Tongue (tissue), 2 donors: ENCODE measurements around the gene TADA1. TPM values are rescaled to one million over a fixed set of nuclear protein-coding genes. Genes with fewer than 3 reads are reported as not detected.

Experiments used
- DNase-seq: peaks from one replicate; pipeline ENCODE4 v3.0.0-alpha.2; 2015
- total RNA-seq: library from RNA; depleted of rRNA; stranded (reverse); fragments of >200 nt; gene quantifications from one replicate; pipeline ENCODE4 v1.2.3, GENCODE V29; 2014

Gene TADA1
- 19.4 TPM for total RNA-seq

DNA sequence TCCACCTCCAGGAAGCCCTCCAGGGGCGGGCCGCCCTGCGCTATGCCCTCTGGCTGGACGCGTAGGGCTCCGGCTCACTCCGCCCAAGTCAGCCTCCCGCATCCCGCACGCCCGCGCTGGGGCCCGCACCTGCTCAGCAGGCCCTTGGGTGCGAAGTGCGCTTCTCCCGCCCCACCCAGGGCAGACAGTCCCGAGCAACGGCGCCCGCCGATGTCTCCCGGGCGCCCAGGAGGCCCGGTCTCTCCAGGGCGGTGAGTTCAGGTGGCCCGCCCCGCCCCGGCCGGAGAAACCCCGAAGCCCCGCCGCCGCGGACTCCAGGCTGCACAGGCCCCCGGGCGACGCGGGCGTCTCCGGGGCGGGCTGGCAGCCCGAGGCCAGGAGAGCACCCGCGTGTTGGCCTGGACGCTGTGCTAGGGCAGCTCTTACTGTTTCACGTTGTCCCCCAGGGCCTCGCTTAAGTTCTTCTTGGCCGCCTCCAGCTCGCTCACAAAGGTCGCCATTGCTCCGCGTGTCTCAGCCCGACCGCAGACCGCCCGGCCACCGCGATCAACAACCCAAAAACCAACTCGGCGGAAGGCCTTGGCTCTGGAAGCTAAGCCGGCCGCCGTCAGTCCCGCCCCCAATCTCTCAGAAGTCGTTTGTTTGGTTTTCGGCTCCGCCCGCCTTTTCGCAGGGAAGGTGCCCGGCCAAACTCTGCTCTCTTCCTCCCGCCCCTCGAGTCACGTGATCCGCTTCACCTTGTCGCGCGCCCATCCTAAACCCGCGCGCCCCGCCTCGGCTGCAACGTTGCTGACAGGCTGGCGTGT is at the start of gene TADA1:
Gene TADA1, minus strand, starts transcription at position 531 of the 806 bp plus-strand sequence. Its CDS starts 31 bp downstream, at position 500.
- DNase-seq: peak; percentile 99

DNA sequence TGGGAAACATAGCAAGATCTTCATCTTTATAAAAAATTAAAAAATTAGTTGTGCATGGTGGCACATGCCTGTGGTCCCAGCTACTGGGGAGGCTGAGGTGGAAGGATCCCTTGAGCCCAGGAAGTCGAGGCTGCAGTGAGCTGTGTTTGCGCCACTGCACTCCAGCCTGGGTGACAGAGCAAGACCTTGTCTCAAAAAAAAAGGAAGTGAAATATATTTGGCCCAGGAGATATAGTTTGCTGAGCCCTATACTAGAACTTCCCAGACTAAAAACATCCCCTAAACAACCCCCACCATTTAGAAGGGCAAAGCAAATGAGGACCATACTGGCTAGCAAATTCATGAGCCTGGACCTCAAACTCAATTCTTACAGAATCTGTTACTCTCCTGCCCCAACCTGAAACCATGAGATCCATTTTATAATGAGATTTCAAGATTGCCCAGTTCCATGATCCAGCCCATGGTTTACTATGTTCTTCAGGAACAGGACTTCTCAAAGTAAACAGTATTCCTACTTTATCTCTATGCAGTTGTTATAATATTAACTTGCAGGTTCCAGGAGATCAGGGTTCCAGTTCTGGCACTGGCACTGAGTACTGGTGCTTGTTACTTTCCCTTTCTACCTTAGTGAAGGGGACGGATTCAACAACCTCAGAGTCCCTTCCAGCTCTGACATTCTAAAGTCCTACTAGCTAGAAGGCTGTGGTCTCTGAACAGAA is 48.9 kb upstream of the TADA1 start:
- DNase-seq: no peak

DNA sequence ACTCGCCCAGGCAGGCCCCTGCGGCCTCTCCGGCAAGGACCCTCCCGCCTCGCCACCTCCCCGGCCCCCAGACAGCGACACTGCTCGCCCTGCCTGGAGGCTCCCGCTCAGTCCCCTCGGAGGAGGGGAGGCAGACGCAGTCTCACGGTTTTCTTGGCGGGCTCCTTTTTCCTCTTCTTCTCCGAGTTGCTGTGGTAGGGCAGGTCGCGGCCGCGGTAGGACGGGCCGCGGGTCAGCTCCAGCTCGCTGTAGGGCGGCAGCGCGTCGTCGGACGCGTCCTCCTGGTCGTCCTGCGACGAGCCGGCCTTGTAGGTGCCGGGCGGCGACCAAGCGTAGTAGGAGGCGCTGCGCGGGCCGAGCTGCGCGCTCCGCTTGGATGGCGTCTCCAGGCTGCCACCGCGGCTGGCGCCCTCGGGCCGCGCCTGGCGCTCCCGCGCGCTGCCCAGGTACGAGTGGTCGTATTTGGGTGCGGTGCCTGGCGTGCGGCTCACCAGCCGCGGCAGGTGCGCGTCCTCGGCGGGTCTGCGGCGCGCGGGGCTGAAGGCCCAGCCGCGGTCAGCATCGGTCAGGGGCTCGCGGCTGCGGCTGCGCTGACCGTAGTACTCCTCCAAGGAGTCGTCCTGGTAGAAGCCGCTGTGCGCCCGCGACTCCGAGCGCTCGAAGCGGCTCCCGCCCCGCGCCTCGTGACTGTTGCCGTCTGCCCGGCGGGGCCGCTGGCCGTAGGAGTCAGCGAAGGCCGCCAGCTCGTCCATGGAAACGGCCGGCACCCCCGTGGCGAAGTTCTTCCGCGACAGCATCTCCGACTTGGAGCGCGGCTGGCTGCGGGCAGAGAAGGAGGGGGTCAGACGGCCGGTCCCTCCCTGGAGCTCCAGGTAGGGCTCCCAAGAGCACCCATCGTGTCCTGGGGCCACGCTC is 44.8 kb upstream of the TADA1 start:
- DNase-seq: peak; percentile 31

DNA sequence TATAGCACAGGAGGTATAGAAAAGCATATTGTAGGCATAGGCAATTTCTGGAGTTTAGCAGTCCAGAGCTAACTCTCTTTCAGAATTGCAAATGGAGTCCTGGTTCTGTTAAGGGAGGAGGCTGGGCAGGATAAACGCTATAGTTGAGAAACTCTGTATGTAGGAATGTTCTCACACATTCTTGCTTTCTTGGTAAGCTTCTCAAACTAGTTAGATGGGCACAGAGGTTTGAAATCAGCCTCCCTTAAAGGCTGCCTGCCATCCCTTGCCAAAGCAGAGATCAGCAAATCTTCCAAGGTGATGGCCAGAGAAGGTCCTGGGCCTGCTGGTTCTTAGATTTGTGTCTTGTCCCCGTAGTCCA is 42.9 kb upstream of the TADA1 start:
- no peak for DNase-seq

DNA sequence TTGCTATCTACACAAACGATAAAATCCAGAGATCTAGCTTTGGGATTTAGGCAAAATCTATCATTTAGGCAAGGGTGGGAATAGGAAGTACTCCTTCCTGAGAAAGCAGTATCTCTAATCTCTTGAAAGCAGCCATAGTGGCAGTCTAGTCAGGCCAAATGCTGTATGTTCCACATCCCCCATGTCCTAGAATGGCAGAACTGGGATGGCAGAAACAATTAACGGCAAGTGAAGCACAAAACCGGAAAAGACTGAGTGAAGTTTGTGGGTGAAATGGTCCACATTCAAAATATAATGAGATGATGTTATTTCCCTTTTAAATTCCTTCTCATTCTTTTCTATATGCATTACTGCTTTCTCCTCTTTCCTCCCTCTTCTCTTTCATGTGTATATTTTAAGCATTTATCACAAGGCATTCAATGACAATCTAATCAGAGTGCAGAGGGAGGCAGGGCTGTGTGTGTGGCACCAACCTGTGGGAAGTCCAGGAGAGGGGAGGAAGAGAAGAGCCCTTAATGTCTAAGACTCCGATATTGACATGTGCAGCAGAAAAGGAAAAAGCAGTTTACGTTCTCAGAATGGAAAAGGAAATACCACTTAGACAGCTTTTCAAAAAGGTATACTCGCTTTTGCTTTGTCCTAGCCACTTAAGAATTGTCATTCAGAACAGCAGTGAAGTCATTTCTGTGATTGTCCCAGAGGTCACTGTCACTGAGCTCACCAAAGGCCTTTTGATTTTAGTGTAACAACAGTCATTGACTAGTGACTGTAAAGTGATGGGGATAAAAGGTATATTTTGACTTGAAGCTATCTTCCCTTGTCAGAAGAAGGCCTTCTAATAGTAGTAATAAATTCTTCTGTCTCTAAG is 42.3 kb upstream of the TADA1 start:
- no peak for DNase-seq

DNA sequence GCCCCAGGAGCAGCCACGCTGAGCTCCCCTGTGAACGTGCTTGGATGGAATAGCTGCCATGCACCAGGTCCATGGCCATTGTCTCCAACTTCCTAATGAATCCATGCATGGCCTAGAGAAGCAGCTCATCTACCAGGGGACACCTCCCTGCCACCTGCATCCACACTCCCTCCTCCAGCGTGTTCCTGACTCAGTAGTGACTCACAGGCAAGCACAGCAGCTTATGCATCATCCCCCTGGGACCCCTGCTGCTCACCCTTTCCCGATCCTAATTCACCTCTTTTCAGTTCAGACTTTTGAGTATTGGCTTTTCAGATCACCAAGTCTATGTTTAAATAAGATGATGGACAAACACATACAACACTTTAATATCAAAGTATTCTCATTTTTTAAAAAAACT is 39.9 kb upstream of the TADA1 start:
- DNase-seq: no peak

DNA sequence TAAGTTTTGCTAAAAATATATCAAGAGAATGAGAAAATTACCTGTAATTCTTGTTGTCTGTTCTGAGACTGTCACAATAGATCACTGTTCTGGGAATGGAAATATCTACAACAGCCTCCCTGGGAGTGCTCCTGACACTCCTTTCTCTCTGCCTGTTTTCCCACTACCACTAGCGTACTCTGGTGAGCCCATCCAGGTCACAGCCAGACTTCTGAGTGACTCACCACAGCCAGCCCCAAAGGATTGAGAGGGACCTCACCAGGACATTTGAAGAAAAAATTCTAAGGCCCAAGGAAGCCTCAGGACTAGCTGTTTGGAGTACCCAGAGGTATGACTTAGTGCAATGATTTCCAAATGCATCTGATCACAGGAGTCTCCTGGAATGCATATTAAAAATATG is 39.0 kb upstream of the TADA1 start:
- no peak for DNase-seq

DNA sequence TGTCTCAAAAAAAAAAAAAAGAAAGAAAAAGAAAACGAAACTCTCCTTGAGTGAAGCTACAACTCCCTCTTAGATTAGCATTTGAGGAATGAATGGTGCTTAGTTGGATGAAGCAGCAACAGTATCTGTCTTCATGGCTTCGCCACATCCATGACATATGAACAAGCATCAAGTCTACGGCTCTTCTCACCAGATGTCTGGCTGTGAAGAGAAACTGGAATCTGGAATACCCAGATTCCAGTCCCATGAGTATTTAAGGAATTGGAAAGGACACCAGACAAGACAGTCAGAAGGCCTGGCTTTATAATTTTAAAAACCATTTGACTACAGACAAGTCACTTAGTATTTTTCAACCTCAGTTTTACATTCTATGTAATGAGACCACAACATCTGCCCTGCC is 38.0 kb upstream of the TADA1 start:
- no peak for DNase-seq

- no peak for DNase-seq
Observed at GRCh38 chr1:166911624-166912023, 35.6 kb upstream of the TADA1 start.

DNA sequence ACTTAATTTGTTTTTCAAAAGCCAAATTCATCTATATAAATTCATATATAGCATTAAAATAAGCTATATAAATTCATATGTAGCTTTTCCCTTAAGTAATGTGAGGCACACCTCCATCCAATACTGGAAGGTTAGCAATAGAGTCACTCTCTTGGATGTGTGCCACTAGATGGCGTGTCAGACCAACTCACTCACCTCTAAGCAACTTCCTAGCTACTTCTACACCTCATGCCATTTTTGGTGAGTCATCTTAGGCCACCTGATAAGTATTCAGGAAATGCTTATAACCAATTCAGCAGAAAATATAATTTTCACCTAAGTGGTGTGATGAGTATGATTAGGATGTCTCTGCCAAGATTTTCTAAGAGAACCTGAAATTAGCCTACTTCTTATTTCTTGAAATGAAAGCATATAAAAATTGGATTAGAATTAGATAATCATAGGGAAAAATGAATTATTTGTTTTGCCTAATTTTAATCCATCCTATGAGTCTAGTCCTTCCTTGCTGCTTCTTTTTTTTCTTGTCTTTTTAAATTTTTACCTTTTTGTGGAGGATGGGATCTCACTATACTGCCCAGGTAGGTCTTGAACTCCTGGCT is 34.4 kb upstream of the TADA1 start:
- peak; percentile 86 for DNase-seq

DNA sequence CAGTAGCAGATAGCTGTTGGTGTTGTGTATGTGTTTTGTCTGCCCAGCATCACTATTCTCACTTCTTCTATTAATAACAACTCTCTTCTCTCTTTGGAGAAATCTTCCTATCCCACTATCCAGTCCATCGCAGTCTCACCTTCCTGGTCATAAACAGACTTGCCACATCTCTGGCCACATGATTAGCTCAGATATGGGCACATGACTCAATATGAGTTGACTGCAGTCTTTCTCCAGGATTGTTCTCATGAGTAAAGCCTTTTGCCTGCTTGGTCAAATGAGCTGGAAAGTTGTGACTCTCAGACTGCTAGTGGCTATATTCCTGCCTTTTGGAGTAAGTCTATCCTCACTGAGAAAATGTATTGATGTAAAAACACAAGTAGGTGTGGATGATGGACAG is 32.9 kb upstream of the TADA1 start:
- DNase-seq: no peak

- DNase-seq: no peak
Observed at GRCh38 chr1:166907763-166908162, 31.7 kb upstream of the TADA1 start.

DNA sequence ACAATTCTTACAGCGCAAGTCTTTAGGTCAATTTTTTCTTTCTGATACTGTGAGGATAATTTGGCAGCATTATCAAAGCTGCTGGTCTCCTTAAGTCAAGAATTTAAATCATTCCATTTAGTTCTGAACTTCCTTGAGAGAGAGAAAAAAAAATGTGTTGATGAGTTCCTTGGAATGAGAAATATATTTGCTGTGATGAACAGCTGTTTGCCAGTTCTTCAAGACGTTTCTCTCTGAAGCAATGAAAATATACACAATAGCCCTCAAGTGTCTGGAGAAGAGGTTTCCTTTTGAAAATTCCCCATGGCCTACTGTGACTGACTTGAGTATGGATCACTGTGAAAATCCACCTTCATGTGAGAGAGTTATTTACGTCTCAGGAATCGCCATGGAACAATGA is 31.0 kb upstream of the TADA1 start:
- DNase-seq: no peak

- DNase-seq: no peak
Observed at GRCh38 chr1:166906647-166907046, 30.6 kb upstream of the TADA1 start.

DNA sequence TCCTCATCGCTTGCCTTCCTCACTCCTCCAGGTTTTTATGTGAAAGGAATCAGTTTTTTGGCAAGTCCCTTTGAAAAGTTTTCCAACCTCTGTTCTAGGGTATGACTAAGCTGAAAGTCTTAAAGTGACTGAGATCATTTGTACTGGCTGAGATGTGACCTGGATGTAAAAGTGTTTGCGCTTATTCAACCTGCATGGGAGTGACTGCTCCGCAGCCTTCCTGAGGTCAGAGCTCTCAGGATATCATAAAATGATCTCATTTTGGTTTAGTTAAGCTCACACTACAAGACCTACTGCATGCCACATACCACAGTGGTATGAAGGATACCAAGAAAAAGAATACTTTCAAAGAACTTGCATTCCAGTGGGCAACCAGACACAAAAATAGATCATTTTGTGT is 29.8 kb upstream of the TADA1 start:
- peak; percentile 47 for DNase-seq

- peak; percentile 92 for DNase-seq
Observed at GRCh38 chr1:166905136-166905535, 29.1 kb upstream of the TADA1 start.

DNA sequence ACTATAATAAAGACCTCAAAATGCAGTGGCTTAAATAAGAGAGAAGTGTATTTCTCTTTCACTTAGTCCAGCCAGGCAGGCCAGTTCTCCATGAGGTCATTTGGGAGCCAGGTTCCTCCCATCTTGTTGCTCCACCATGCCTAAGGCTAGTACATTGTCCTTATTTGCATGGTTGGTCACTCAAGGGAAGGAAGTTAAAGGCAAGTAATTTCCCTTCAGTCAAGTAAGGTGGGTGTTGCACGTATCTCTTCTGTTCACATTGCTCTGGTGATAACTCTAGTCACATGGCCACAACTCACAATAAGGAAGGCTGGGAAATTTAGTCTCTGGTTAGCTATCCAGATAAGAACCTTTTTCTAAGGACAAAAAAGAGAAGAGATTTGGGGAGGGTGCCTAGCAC is 27.2 kb upstream of the TADA1 start:
- DNase-seq: no peak

DNA sequence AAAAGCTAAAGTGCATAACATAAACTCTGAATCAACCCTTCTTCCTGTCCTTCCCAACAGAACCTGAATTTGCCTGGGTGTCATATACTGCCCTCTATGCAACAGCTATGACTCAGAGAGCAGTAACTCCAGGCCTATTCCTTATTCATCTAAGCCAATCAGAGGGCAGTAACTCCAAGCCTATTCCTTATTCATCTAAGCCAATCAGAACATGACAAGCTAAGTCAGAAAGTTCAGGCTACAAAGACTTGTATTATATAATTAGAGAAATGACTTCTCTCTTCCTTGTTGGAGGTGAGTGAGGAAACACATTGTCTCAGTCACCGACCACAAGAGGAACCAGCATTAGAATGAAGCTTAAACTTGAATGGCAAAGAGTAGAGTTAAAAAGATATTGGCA is 26.2 kb upstream of the TADA1 start:
- DNase-seq: no peak

DNA sequence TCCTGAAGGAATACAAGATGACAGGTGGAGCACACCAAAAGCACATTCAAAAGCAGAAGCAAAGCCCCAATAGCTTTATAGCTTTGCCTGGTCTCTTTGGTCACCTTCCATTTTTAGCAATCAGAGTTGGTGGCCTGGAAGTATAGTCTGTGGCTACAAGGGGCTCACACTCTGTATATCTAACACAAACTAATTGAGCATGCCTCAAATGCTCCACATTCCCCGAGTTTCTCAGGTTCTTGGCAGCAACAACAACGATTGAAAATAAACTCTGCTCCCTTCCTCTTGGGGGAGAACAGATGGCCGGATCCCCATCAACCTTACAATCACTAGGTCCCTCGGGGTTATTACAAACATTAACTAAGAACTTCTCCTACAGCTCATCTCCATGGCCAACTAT is 24.9 kb upstream of the TADA1 start:
- DNase-seq: peak; percentile 41

DNA sequence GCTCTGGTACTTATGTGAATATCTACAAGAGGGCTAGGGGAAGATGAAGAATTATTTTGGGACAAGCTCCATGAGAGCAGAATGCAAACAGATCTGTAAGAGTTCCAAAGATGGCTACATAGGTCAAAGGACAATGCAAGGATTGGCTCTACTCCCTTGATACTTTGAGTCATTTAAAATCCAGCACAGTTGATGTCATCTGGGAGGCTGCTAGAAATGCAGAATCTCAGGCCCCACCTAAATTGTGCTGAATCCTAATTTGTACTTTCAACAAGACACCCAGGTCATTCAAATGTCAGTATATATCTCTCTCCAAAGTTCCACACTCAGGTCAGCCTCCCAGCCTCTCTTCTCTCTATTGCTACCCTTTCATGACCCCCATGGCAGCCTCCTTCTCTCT is 23.7 kb upstream of the TADA1 start:
- DNase-seq: no peak

- DNase-seq: no peak
Observed at GRCh38 chr1:166895766-166896165, 19.7 kb upstream of the TADA1 start.
